ENCODE results near the gene FBXL16. TPM values are rescaled to one million over a fixed set of nuclear protein-coding genes. Genes with fewer than 3 reads are reported as not detected.

The FBXL16 gene
- total and polyA plus RNA-seq, 4 donors = under 0.01 to 0.14 TPM; not detected in 2

DNA sequence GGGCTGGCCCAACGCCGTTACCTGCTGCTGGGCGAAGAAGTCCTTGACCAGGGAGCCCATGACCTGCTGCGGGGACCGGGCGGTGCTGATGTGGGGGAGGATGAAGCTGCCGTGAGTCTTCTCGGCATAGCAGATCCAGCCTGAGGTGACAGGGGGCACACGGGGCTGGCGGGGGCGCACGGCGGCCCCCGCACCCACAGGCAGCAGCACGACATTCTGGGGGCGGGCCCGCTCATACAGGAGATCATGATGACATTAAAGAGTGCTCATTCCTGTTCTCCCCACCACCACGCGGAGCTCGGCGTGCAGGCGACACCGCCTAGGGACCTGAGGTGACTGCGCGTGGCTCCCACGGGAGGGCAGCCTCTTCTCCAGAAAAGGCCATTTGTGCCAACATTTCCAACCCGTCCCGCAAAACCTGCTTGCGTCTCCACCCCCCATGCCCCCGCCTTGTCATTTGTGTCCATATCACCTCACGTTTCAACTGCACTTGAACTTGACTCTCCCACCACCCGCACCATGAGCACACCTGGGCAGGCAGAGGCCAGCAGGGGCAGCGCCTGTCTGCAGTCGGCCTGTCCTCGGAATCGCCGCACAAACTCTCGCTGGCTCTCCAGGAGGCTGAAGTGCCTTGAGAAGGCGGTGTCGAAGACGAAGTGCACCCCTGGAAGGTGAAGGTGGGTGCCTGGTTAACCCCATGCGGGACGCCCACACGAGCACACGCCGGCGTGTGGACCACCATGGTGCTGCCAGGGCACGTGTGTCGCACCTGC, 28.8 kb upstream of the FBXL16 start:
- Histone ChIP-seq H3K27me3 (ENCODE audit: control insufficient read depth in 4 of 4, insufficient read depth in 4 of 4, low read length in 3 of 4) (no peaks in the 10 kb centered on the region), H3K27ac (ENCODE audit: low read depth in 1 of 2, low read length in 2 of 2) (no peak overlapping the region), H3K4me3 (ENCODE audit: low read depth in 1 of 3, low read length in 3 of 3) (no peak overlapping the region), H3K36me3 (ENCODE audit: control insufficient read depth in 4 of 4, insufficient read depth in 3 of 4, low read depth in 1 of 4, low read length in 3 of 4) (peaks cover 12 to 56% (median 14%) of the 10 kb centered on the region in 4 donors), H3K4me1 (ENCODE audit: control insufficient read depth in 4 of 4, insufficient read depth in 4 of 4, low read length in 3 of 4) (peaks cover 0 to 2% (median under 1%) of the 10 kb centered on the region in 4 donors), H3K9ac (ENCODE audit: low read depth in 1 of 2, low read length in 2 of 2) (no peak overlapping the region), H3K9me3 (ENCODE audit: control insufficient read depth in 4 of 4, low read length in 3 of 4) (no peaks in the 10 kb centered on the region)
- DNase-seq (ENCODE audit: low spot score) = no peak
- WGBS = 97% methylated on average over 49 of the region's 49 CpGs
- TF ChIP-seq HNF4A (conservative IDR thresholded peaks at IDR 0.05) (no peak), SP1 (IDR thresholded peaks at IDR 0.05) (no peak), YY1 (IDR thresholded peaks at IDR 0.05) (no peak), FOXA2 (IDR thresholded peaks at IDR 0.05) (no peak), JUND (IDR thresholded peaks at IDR 0.05) (no peak), FOXA1 (IDR thresholded peaks at IDR 0.05) (no peak), EGR1 (IDR thresholded peaks at IDR 0.05; ENCODE audit: low read depth in 2 of 2) (no peak), NR2F2 (IDR thresholded peaks at IDR 0.05) (no peak), TAF1 (conservative IDR thresholded peaks at IDR 0.05) (no peak), GABPA (IDR thresholded peaks at IDR 0.05 in 1 of 2, conservative IDR thresholded peaks at IDR 0.05 in 1 of 2) (no peak), RAD21 (IDR thresholded peaks at IDR 0.05) (no peak)
- TF ChIP-seq, protein P1, sequence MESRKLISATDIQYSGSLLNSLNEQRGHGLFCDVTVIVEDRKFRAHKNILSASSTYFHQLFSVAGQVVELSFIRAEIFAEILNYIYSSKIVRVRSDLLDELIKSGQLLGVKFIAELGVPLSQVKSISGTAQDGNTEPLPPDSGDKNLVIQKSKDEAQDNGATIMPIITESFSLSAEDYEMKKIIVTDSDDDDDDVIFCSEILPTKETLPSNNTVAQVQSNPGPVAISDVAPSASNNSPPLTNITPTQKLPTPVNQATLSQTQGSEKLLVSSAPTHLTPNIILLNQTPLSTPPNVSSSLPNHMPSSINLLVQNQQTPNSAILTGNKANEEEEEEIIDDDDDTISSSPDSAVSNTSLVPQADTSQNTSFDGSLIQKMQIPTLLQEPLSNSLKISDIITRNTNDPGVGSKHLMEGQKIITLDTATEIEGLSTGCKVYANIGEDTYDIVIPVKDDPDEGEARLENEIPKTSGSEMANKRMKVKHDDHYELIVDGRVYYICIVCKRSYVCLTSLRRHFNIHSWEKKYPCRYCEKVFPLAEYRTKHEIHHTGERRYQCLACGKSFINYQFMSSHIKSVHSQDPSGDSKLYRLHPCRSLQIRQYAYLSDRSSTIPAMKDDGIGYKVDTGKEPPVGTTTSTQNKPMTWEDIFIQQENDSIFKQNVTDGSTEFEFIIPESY (IDR thresholded peaks at IDR 0.05) = no peak
- TF ChIP-seq, protein P2, sequence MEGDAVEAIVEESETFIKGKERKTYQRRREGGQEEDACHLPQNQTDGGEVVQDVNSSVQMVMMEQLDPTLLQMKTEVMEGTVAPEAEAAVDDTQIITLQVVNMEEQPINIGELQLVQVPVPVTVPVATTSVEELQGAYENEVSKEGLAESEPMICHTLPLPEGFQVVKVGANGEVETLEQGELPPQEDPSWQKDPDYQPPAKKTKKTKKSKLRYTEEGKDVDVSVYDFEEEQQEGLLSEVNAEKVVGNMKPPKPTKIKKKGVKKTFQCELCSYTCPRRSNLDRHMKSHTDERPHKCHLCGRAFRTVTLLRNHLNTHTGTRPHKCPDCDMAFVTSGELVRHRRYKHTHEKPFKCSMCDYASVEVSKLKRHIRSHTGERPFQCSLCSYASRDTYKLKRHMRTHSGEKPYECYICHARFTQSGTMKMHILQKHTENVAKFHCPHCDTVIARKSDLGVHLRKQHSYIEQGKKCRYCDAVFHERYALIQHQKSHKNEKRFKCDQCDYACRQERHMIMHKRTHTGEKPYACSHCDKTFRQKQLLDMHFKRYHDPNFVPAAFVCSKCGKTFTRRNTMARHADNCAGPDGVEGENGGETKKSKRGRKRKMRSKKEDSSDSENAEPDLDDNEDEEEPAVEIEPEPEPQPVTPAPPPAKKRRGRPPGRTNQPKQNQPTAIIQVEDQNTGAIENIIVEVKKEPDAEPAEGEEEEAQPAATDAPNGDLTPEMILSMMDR (IDR thresholded peaks at IDR 0.05; ENCODE audit: low read depth, low read length, missing input control) = no peak

DNA sequence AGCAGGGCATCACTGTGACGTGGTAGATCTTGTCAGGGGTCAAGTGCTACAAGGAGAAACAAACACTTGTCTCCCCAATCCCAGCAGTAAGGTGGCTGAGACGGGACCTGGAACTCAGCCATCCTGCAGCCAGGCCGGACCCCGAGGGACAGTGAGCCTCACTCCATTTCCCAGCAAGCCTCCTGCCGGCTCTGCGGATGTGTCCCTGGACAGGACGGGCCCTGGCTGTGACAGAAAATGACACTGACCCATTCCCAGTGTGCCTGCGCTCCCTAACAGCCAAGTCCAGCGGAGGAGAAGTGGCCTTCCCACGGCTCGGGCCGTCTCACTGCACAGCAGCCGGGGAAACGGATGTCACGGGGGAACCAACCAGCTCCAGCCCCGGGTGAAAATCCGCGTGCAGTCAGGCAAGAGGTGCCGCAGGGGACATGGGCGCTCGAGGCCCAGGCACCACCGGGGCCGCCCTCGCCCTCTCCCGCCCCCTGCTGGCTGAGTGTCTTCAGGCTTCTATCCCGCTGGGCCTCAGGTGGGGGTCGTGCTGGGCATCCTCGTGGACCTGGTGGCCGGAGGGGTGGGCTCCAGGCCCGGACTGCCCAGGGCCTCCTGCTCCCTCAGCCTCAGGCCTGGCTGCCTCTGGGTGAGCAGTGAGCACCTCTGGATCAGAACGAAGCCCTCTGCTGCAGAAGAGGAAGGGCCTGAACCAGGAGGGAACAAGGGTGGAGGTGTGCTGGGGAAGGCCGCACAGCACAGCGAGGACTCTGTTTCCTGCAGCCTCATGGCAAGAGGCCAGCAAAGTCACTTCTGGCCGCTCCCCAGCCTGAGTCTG, 28.0 kb upstream of the FBXL16 start:
- 91% methylated on average over 34 of the region's 34 CpGs for WGBS
- H3K4me1 ChIP-seq (ENCODE audit: control insufficient read depth in 4 of 4, insufficient read depth in 4 of 4, low read length in 3 of 4) = peaks cover 0 to 1% (median under 1%) of the 10 kb centered on the region in 4 donors
- peaks cover 12 to 56% (median 14%) of the 10 kb centered on the region in 4 donors for H3K36me3 ChIP-seq (ENCODE audit: control insufficient read depth in 4 of 4, insufficient read depth in 3 of 4, low read depth in 1 of 4, low read length in 3 of 4)
- no peak for DNase-seq (ENCODE audit: low spot score)
- H3K9me3 ChIP-seq (ENCODE audit: control insufficient read depth in 4 of 4, low read length in 3 of 4) = no peaks in the 10 kb centered on the region
- H3K27me3 ChIP-seq (ENCODE audit: control insufficient read depth in 4 of 4, insufficient read depth in 4 of 4, low read length in 3 of 4) = no peaks in the 10 kb centered on the region
- no peak overlapping the region for H3K4me3 ChIP-seq (ENCODE audit: low read depth in 1 of 3, low read length in 3 of 3)
- H3K27ac ChIP-seq (ENCODE audit: low read depth in 1 of 2, low read length in 2 of 2) = no peak overlapping the region
- H3K9ac ChIP-seq (ENCODE audit: low read depth in 1 of 2, low read length in 2 of 2) = no peak overlapping the region
- TF ChIP-seq, protein P2 (IDR thresholded peaks at IDR 0.05; ENCODE audit: low read depth, low read length, missing input control) = no peak
- TF ChIP-seq, protein P3, sequence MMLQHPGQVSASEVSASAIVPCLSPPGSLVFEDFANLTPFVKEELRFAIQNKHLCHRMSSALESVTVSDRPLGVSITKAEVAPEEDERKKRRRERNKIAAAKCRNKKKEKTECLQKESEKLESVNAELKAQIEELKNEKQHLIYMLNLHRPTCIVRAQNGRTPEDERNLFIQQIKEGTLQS (IDR thresholded peaks at IDR 0.05) = no peak
- no peak for TF ChIP-seq EGR1 (IDR thresholded peaks at IDR 0.05; ENCODE audit: low read depth in 2 of 2)
- no peak for TF ChIP-seq YY1 (IDR thresholded peaks at IDR 0.05)
- no peak for TF ChIP-seq RXRA (IDR thresholded peaks at IDR 0.05)
- no peak for TF ChIP-seq FOXA2 (IDR thresholded peaks at IDR 0.05)
- no peak for TF ChIP-seq HNF4A (conservative IDR thresholded peaks at IDR 0.05)
- TF ChIP-seq, protein P1 (IDR thresholded peaks at IDR 0.05) = no peak
- TF ChIP-seq NR2F2 (IDR thresholded peaks at IDR 0.05) = no peak
- TF ChIP-seq, protein P4, sequence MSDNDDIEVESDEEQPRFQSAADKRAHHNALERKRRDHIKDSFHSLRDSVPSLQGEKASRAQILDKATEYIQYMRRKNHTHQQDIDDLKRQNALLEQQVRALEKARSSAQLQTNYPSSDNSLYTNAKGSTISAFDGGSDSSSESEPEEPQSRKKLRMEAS (IDR thresholded peaks at IDR 0.05) = no peak
- no peak for TF ChIP-seq SP1 (IDR thresholded peaks at IDR 0.05)
- TF ChIP-seq RAD21 (IDR thresholded peaks at IDR 0.05) = no peak
- no peak for TF ChIP-seq GABPA (IDR thresholded peaks at IDR 0.05 in 1 of 2, conservative IDR thresholded peaks at IDR 0.05 in 1 of 2)
- TF ChIP-seq JUND (IDR thresholded peaks at IDR 0.05) = no peak
- TF ChIP-seq HNF4G (IDR thresholded peaks at IDR 0.05) = no peak

Data from liver (tissue), 9 donors.